Uterus (tissue), 2 donors: ENCODE results near the gene SYCE3.

Experiments used
- POLR2A ChIP-seq, 2 donors: fragments of 450-650 bp; IDR thresholded peaks; one replicate each; pipeline ENCODE4 v1.6.1; 2016; ENCODE audit warnings: antibody characterized with exemption in 2 of 2, mild to moderate bottlenecking in 1 of 2, moderate library complexity in 1 of 2
- TF ChIP-seq, protein P1 (sequence below), 4 experiments: fragments of 200-600 bp in 2 of 4; fragments of 450-650 bp in 2 of 4; sonication (generic) in 2 of 4; IDR thresholded peaks; one replicate each; pipeline ENCODE4 v1.5.1; 2016 to 2019; ENCODE audit warnings: antibody characterized with exemption in 4 of 4, mild to moderate bottlenecking in 2 of 4, moderate library complexity in 1 of 4

DNA sequence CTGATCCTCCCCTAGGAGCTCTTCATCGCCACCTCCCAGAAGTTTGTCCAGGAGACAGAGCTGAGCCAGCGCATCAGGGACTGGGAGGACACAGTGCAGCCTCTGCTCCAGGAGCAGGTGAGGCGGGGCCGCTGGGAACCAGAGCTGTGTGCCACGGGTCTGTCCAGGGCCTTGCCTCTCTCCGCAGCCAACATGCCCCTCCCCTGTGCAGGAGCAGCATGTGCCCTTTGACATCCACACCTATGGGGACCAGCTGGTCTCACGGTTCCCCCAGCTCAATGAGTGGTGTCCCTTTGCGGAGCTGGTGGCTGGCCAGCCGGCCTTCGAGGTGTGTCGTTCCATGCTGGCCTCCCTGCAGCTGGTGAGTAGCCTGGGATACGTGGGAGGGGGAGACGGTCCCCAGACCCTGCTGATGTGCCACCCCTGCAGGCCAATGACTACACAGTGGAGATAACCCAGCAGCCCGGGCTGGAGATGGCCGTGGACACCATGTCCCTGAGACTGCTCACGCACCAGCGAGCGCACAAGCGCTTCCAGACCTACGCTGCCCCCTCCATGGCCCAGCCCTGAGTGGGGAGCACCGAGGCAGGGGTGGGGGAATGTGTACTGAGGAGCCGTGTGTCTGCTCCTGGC lies 39.8 kb downstream of the SYCE3 start:
- TF ChIP-seq, protein P1, sequence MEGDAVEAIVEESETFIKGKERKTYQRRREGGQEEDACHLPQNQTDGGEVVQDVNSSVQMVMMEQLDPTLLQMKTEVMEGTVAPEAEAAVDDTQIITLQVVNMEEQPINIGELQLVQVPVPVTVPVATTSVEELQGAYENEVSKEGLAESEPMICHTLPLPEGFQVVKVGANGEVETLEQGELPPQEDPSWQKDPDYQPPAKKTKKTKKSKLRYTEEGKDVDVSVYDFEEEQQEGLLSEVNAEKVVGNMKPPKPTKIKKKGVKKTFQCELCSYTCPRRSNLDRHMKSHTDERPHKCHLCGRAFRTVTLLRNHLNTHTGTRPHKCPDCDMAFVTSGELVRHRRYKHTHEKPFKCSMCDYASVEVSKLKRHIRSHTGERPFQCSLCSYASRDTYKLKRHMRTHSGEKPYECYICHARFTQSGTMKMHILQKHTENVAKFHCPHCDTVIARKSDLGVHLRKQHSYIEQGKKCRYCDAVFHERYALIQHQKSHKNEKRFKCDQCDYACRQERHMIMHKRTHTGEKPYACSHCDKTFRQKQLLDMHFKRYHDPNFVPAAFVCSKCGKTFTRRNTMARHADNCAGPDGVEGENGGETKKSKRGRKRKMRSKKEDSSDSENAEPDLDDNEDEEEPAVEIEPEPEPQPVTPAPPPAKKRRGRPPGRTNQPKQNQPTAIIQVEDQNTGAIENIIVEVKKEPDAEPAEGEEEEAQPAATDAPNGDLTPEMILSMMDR (IDR thresholded peaks at IDR 0.05), result no peak
- no peak for TF ChIP-seq POLR2A (IDR thresholded peaks at IDR 0.05)
